ENCODE results near the gene EMP2.
"Not testable (repeated sequence)": the region's sequence is repeated elsewhere in the genome, so short reads cannot be mapped to it uniquely, and the experiment has no call there.

The EMP2 gene

GRCh38 chr16:10552998-10553491 is 27.4 kb downstream of the EMP2 start:
- peak in 2 of 3 donors; percentile 24 to 28 for DNase-seq (ENCODE audit: low read depth in 3 of 3, low spot score in 1 of 3)

DNA sequence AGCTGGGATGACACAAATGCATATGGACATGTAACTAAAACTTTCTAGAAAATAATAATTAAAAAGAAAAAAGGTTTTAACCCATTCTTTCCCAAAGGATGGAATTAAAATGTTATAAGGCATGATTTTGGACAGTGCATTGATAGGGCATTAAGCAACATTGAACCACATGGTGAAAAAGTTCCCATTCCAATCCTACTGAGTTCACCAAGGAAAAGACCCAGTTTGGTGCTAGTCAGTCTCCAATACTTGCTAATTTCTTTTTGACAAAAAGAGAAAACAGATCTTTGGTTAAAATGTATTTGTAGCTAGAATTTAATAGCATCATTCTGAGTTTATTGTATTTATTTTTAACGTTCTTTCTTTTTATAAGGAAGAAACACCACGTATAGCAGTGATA is 28.1 kb downstream of the EMP2 start:
- DNase-seq (ENCODE audit: low read depth in 3 of 3, low spot score in 1 of 3), result no peak

- DNase-seq (ENCODE audit: low read depth in 3 of 3, low spot score in 1 of 3), result no peak
These were observed 28.5 kb downstream of the EMP2 start for GRCh38 chr16:10551881-10552280.

- DNase-seq (ENCODE audit: low read depth in 3 of 3, low spot score in 1 of 3), result no peak
These were observed 32.0 kb downstream of the EMP2 start for GRCh38 chr16:10548404-10548803.

DNA sequence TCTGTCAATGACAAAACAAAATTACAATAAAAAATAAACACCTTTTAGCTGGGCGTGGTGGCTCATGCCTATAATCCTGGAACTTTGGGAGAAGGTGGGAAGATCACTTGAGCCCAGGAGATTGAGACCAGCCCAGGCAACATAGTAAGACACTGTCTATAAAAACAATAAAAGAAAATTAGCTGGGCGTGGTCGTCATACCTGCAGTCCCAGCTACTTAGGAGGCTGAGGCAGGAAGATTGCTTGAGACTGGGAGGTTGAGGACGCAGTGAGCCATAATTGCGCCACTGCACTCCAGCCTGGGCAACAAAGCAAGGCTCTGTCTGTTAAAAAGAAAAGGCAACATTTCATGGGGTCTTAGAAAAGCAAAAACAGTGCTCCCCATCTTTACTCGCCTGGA is 32.7 kb downstream of the EMP2 start:
- no peak for DNase-seq (ENCODE audit: low read depth in 3 of 3, low spot score in 1 of 3)

GRCh38 chr16:10543231-10543977 is 37.0 kb downstream of the EMP2 start:
- no peak for DNase-seq (ENCODE audit: low read depth in 3 of 3, low spot score in 1 of 3)

GRCh38 chr16:10541366-10541765 is 39.0 kb downstream of the EMP2 start:
- no peak for DNase-seq (ENCODE audit: low read depth in 3 of 3, low spot score in 1 of 3)

DNA sequence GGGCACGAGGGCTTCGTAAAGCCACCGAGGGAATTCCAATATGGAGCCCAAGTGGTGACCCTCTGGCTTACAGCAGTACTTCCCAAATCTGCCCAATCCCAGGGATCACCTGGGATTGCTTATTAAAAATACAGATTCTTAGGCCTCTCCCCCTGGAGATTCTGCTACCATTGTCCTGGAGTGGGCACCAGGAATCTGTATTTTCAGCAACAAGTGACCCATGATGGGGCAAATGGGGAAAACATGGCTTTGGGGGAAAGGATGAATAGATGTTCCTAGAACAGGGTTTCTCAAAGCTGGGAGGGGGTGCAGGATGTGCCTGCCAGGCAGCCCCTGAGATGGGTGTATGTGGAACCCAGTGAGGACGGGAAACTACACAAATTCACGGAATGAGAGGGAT is 40.6 kb downstream of the EMP2 start:
- DNase-seq (ENCODE audit: low read depth in 3 of 3, low spot score in 1 of 3), result no peak

- DNase-seq (ENCODE audit: low read depth in 3 of 3, low spot score in 1 of 3), result no peak
These were observed 41.2 kb downstream of the EMP2 start for GRCh38 chr16:10539236-10539635.

GRCh38 chr16:10538583-10538982 is 41.8 kb downstream of the EMP2 start:
- no peak for DNase-seq (ENCODE audit: low read depth in 3 of 3, low spot score in 1 of 3)

DNA sequence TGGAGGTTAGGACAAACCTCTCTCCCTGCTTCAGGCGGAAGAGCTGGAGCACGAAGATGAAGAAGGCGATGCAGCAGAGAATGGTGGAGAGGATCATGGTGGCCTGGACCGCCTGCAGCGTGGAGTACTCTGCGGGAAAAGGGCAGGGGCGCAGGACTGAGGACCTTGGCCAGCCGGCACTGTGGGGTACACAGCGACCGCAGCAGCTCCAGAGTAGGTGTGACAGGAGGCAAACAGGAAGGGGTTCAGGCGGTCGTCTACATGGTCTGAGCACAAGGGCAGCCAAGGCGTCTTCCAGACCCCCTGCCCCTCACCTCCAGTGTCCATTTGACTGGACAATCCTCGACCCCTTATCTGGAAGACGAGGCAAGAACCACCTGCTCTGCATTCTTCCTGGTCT is 42.5 kb downstream of the EMP2 start:
- DNase-seq (ENCODE audit: low read depth in 3 of 3, low spot score in 1 of 3), result no peak

GRCh38 chr16:10536814-10537389 is 43.5 kb downstream of the EMP2 start:
- no peak for DNase-seq (ENCODE audit: low read depth in 3 of 3, low spot score in 1 of 3)

DNA sequence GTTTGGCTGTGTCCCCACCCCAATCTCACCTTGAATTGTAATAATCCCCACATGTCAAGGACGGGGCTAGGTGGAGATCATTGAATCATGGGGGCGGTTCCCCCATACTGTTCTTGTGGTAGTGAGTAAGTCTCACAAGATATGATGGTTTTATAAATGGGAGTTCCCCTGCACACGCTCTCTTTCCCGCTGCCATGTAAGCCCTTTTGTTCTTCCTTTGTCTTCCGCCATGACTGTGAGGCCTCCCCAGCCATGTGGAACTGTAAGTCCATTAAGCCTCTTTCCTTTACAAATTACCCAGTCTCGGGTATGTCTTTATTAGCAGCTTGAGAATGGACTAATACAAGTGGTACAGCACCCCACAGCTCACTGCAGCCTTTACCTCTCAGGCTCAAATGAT is 44.1 kb downstream of the EMP2 start:
- DNase-seq (ENCODE audit: low read depth in 3 of 3, low spot score in 1 of 3), result not testable (repeated sequence)

GRCh38 chr16:10535461-10535860 is 44.9 kb downstream of the EMP2 start:
- DNase-seq (ENCODE audit: low read depth in 3 of 3, low spot score in 1 of 3), result no peak

- DNase-seq (ENCODE audit: low read depth in 3 of 3, low spot score in 1 of 3), result no peak
These were observed 45.6 kb downstream of the EMP2 start for GRCh38 chr16:10534748-10535147.

DNA sequence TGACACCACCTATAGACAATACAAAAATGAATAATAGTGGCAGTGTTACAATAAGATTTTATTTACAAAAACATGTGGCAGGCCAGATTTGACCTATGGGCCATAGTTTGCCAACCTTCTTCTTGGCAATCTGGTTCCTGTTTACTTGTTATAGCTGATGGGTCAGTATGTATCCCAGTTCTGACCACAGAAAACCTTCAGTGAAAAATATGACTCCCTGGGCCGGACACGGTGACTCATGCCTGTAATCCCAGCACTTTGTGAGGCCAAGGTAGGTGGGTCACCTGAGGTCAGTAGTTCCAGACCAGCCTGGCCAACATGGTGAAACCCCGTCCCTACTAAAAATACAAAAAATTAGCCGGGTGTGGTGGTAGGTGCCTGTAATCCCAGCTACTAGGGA is 46.8 kb downstream of the EMP2 start:
- not testable (repeated sequence) for DNase-seq (ENCODE audit: low read depth in 3 of 3, low spot score in 1 of 3)

GRCh38 chr16:10531582-10531981 is 48.8 kb downstream of the EMP2 start:
- DNase-seq (ENCODE audit: low read depth in 3 of 3, low spot score in 1 of 3), result no peak

DNA sequence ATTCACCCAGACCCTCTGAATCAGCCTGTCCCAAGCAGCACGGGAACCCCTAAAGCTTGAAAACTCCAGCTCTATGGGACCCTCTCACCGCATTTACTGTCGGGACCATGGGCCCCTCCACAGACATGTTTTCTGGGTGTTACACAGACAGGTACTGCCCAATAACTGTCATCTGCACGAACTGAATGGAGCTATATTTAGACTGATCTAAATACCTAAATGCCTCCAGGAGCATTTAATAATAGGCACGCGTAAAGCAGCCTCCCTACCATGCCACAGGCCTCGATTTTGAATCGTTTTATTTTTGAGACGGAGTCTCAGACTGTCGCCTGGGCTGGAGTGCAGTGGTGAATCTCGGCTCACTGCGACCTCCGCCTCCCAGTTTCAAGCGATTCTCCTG is 49.7 kb downstream of the EMP2 start:
- DNase-seq (ENCODE audit: low read depth in 3 of 3, low spot score in 1 of 3), result no peak

GRCh38 chr16:10529895-10530669 is 50.3 kb downstream of the EMP2 start:
- no peak for DNase-seq (ENCODE audit: low read depth in 3 of 3, low spot score in 1 of 3)

DNA sequence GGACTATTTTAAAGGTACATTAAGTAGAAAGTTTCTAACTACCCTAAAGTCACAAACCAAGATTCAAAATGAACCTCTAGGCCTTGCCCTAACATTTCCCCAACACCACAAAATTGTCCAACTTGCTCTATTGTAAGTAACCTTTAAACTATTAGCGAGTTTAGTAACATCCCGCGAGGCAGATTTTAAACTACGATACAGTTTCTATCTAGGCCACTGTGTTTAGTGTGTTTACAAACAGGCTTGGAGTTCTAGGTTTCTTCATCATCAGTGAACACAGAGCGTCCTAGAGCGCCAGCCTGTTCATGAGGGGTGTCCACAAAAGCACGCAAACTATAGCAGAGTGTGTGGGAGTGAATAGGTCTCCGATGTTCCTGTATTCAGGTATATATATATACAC is 51.8 kb downstream of the EMP2 start:
- no peak for DNase-seq (ENCODE audit: low read depth in 3 of 3, low spot score in 1 of 3)

DNA sequence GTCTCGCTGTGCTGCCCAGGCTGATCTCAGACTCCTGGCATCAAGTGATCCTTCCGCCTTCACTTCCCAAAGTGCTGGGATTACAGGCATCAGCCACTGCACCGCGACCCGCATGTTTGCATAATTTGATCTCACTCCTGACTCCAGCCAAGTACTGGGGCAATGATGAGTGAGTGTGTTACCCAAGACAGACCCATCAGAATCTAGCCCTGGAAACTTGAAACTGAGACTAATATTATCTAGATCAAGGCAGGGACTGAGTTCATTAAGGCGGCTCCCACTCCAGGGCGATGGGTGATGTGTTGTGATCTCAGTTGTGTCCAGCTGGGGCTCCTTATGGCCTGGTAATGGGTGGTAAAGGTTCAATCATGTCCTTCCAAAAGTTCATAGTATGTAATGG is 53.4 kb downstream of the EMP2 start:
- DNase-seq (ENCODE audit: low read depth in 3 of 3, low spot score in 1 of 3), result no peak

DNA sequence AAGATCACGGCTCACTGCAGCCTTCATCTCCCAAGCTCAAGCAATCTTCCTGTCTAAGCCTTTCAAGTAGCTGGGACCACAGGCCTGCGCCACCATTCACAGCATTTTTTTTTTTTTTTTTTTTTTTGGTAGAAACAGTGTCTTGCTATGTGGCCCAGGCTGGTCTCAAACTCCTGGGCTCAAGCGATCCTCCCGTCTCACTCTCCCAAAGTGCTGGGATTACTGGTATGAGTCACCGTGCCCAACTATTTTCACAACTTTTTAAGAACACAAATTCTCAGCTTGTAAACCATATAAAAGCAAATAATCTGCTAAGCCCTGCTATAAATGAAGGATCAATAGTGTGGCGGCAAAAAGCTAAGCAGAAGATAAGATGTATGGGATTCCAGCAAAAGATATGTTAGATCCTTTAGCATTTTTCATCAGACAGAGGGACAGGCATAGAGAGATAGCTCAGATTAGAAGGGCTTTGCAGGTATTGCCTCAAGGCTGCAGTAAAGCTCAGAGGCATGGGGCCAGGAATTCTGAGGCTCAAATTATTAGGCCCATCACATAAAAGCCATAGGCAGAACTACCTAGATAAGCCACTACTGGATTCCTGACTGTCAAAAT is 55.1 kb downstream of the EMP2 start:
- DNase-seq (ENCODE audit: low read depth in 3 of 3, low spot score in 1 of 3), result no peak
